K562 (cell line): ENCODE data around the gene NMNAT2. TPM values are rescaled to one million over a fixed set of nuclear protein-coding genes. Genes with fewer than 3 reads are reported as not detected.
A peak's percentile ranks its signal among the peaks of the same experiment; 100 is the strongest.

Source experiments
- ATAC-seq: fragments of 200-7000 bp; cut with Tn5 transposase; 3 replicates; pipeline ENCODE4 v1.9.1; 2020; ENCODE audit warnings: moderate library complexity
- BruUV-seq: library from RNA; stranded (reverse); fragments of 400-500 nt; replicated peaks from 2 replicates; lab custom pipeline; 2021; lab: Mats Ljungman, UMichigan
- CTCF ChIA-PET: fragments of 300-600 bp; formaldehyde crosslinking; extraction: SDS; loops from one replicate; lab custom pipeline; 2021; ENCODE audit warnings: low intra/inter-chr PET ratio; lab: Yijun Ruan, JAX
- POLR2A ChIA-PET: fragments of 300-600, 350-650 bp; sonication (Branson Sonifier 250); formaldehyde crosslinking; extraction: SDS; loops from one replicate; lab custom pipeline; 2021; ENCODE audit warnings: antibody characterized with exemption, inconsistent platforms; lab: Yijun Ruan, JAX
- DNase-seq, 4 experiments: peaks; one replicate each; pipeline versions ENCODE4 v3.0.0 to v3.0.0-alpha.2; 2011 to 2018; ENCODE audit warnings: low spot score in 3 of 4, mixed read lengths in 3 of 4; ENCODE audit errors: extremely low read depth in 1 of 4
- FAIRE-seq: peaks from 2 replicates; lab custom pipeline; 2011; peaks lifted over from hg19 to GRCh38; lab: Jason Lieb, UNC
- H2AFZ ChIP-seq: 2 replicates; pipeline ENCODE4 v1.6.0; 2011; ENCODE audit warnings: low read depth, low read length, control low read depth, inconsistent platforms
- H3K27ac ChIP-seq: fragments of 200-600 bp; 3 replicates; pipeline ENCODE4 v1.8.0; 2011; ENCODE audit warnings: low read depth, mild to moderate bottlenecking, control low read depth, inconsistent platforms, low read length, moderate library complexity, mixed read lengths; ENCODE audit errors: extremely low read depth
- H3K27me3 ChIP-seq, 2 experiments: fragments of 300-600 bp in 1 of 2; 2 replicates in 1 of 2; 3 replicates in 1 of 2; pipeline versions ENCODE4 v1.6.0 to v1.8.0; 2011; ENCODE audit warnings: inconsistent platforms in 2 of 2, low read length in 2 of 2, mild to moderate bottlenecking in 1 of 2, mixed read lengths in 1 of 2, moderate library complexity in 1 of 2; ENCODE audit not compliant: control insufficient read depth in 2 of 2, insufficient read depth in 2 of 2
- H3K36me3 ChIP-seq: fragments of 300-600 bp; 3 replicates; pipeline ENCODE4 v1.8.0; 2011; ENCODE audit warnings: mild to moderate bottlenecking, low read length, inconsistent platforms; ENCODE audit not compliant: control insufficient read depth, insufficient read depth
- H3K4me1 ChIP-seq, 2 experiments: fragments of 200-600 bp in 1 of 2; replicated peaks in 1 of 2; 2 replicates in 1 of 2; 3 replicates in 1 of 2; pipeline versions ENCODE4 v1.5.1 to v1.8.0; 2011; ENCODE audit warnings: inconsistent platforms in 2 of 2, low read length in 2 of 2, mild to moderate bottlenecking in 1 of 2, mixed read lengths in 1 of 2, moderate library complexity in 1 of 2; ENCODE audit not compliant: control insufficient read depth in 2 of 2, insufficient read depth in 2 of 2
- H3K4me2 ChIP-seq: 2 replicates; pipeline ENCODE4 v1.6.1; 2011; ENCODE audit warnings: low read length, control low read depth, inconsistent platforms, mixed read lengths; ENCODE audit not compliant: insufficient read depth
- H3K4me3 ChIP-seq: fragments of 200-600 bp; sonication (generic), shearing (Covaris generic); 2 replicates; pipeline ENCODE4 v1.5.1; 2016; ENCODE audit warnings: control low read depth, inconsistent platforms
- H3K79me2 ChIP-seq: fragments of 200-600 bp; 3 replicates; pipeline ENCODE4 v1.8.0; 2011; ENCODE audit warnings: low read length, inconsistent platforms; ENCODE audit not compliant: control insufficient read depth, insufficient read depth
- H3K9ac ChIP-seq, 2 experiments: 2 replicates each; pipeline versions ENCODE4 v1.6.0 to v1.6.1; 2011; ENCODE audit warnings: low read depth in 2 of 2, low read length in 2 of 2, control low read depth in 1 of 2, inconsistent platforms in 1 of 2, mild to moderate bottlenecking in 1 of 2, mixed read lengths in 1 of 2; ENCODE audit not compliant: insufficient read depth in 1 of 2
- H3K9me1 ChIP-seq: one replicate; pipeline ENCODE4 v1.6.0; 2011; ENCODE audit warnings: inconsistent platforms, mild to moderate bottlenecking, low read length, moderate library complexity; ENCODE audit not compliant: control insufficient read depth, insufficient read depth
- H3K9me3 ChIP-seq: replicated peaks from 2 replicates; pipeline ENCODE4 v1.5.1; 2011; ENCODE audit warnings: low read depth, low read length, inconsistent platforms; ENCODE audit not compliant: control insufficient read depth, insufficient read depth
- H4K20me1 ChIP-seq: replicated peaks from 2 replicates; pipeline ENCODE4 v1.6.1; 2011; ENCODE audit warnings: low read length, inconsistent platforms, mixed read lengths; ENCODE audit not compliant: control insufficient read depth, insufficient read depth
- ARID4B ChIP-seq: sonication (generic); formaldehyde crosslinking; IDR thresholded peaks from 2 replicates; pipeline ENCODE4 v1.8.0; 2022; ENCODE audit warnings: mild to moderate bottlenecking, missing genetic modification reagents
- FOS ChIP-seq: IDR thresholded peaks from 3 replicates; pipeline ENCODE4 v1.6.1; 2011; ENCODE audit not compliant: insufficient read length; ENCODE audit errors: extremely low read depth
- HNRNPL ChIP-seq: fragments of 200-400 bp; formaldehyde crosslinking; IDR thresholded peaks from 2 replicates; pipeline ENCODE4 v1.6.1; 2017; ENCODE audit warnings: low read depth, mild to moderate bottlenecking, low read length
- ILF3 ChIP-seq: fragments of 450-650 bp; IDR thresholded peaks from 2 replicates; pipeline ENCODE4 v1.6.1; 2018; ENCODE audit warnings: antibody characterized with exemption, mild to moderate bottlenecking, moderate library complexity, borderline replicate concordance
- POLR2A ChIP-seq: fragments of 450-650 bp; conservative IDR thresholded peaks from 2 replicates; pipeline ENCODE4 v1.6.1; 2016
- WGBS: fragments of 100-300 bp; shearing (Covaris generic); methylation state at CpG from one replicate; pipeline ENCODE4 v1.1.6; 2016; ENCODE audit warnings: low coverage, mixed read lengths; ENCODE audit not compliant: insufficient coverage; ENCODE audit errors: missing lambda C conversion rate; 5-methylcytosine and 5-hydroxymethylcytosine counted together
- in situ Hi-C: fragments of 300-500 bp; cut with MboI; formaldehyde crosslinking; loops from 4 replicates; pipeline ENCODE4 v1.15.0; 2018; ENCODE audit warnings: inconsistent platforms, mixed read lengths
- intact Hi-C: fragments of 100-400 bp; cut with micrococcal nuclease; formaldehyde crosslinking; loops from 2 replicates; pipeline ENCODE4 v1.14.2; 2022
- polyA plus RNA-seq, 8 experiments: library from polyadenylated mRNA; depleted of rRNA in 4 of 8; stranded (reverse) in 5 of 8; unstranded in 3 of 8; fragments of >200 nt; fragmentation: Nextera tagmentation in 2 of 8; fragmentation: Illumina TruSeq in 1 of 8; extraction: Ambion mirVana in 2 of 8; extraction: Trizol in 1 of 8; gene quantifications; 2 replicates each; pipeline versions ENCODE4 v1.2.1 to v1.2.3, GENCODE V29; 2011 to 2014; ENCODE audit warnings: inconsistent platforms in 1 of 8, missing spikeins in 1 of 8
- total RNA-seq, 7 experiments: library from RNA; depleted of rRNA in 6 of 7; stranded (reverse); fragments of >200 nt in 6 of 7; fragmentation: Illumina TruSeq in 2 of 7; extraction: Trizol in 2 of 7; gene quantifications; 2 replicates each; pipeline versions ENCODE4 v1.2.1 to v1.2.3, GENCODE V29; 2011 to 2021; ENCODE audit warnings: low replicate concordance in 1 of 7
- TF ChIP-seq, protein P1 (sequence below): sonication (generic); IDR thresholded peaks from 2 replicates; pipeline ENCODE4 v1.6.1; 2016

The NMNAT2 gene
- total and polyA plus RNA-seq, 9 of the 15 experiments (the other 6 are each of a cell fraction or from before 2014, with no cell fraction given) = not detected

DNA sequence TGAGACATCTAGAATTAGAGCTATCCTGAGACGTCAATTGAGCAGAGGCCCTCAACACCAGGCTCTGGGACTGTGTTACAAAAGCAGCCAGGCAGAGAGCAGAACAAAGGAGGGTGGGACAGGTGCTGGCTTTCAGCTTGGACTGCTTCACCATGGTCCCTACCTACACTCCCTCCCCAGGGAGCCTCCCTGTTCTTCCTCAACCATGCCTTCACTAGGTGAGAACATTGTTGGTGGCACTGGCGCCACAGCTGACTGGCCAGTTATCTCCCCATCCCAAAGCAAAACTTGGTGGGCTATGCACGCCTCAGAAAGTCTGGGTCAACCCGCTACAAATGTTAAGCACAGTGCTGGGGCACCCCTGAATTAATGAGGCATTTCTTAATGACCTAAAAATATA is 87.8 kb downstream of the NMNAT2 start (continued):
- TF ChIP-seq ARID4B (CRISPR knock-in tag) (no peak), HNRNPL (no peak), POLR2A (no peak)

- no peaks in the 10 kb centered on the region for H3K36me3 ChIP-seq
- no peak for DNase-seq
- H3K4me2 ChIP-seq = no peak overlapping the region
- in situ Hi-C loops = no loop called here
- no peaks in the 10 kb centered on the region for H3K9me1 ChIP-seq
- H3K4me1 ChIP-seq = no peaks in the 10 kb centered on the region
- no peak for FAIRE-seq
- no peak overlapping the region for H3K9ac ChIP-seq
- no TSS peak for BruUV-seq
- peaks cover 12 to 53% of the 10 kb centered on the region in 2 experiments for H3K27me3 ChIP-seq
- ChIA-PET POLR2A (no interaction called here), CTCF (no interaction called here)
- no peak overlapping the region for H2AFZ ChIP-seq
- H3K27ac ChIP-seq = no peak overlapping the region
- TF ChIP-seq ILF3 (no peak), FOS (no peak)
- TF ChIP-seq, protein P1, sequence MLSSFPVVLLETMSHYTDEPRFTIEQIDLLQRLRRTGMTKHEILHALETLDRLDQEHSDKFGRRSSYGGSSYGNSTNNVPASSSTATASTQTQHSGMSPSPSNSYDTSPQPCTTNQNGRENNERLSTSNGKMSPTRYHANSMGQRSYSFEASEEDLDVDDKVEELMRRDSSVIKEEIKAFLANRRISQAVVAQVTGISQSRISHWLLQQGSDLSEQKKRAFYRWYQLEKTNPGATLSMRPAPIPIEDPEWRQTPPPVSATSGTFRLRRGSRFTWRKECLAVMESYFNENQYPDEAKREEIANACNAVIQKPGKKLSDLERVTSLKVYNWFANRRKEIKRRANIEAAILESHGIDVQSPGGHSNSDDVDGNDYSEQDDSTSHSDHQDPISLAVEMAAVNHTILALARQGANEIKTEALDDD = 0 out of 2 replicates have a peak, but pooled peaks have one; percentile 21
- no peaks in the 10 kb centered on the region for H3K9me3 ChIP-seq
- no peaks in the 10 kb centered on the region for H4K20me1 ChIP-seq
- ATAC-seq = no peak; the same call in 1 of the 3 replicates
- no peaks in the 10 kb centered on the region for H3K79me2 ChIP-seq
- H3K4me3 ChIP-seq = no peak overlapping the region
- intact Hi-C loops = no loop called here
- 0% methylated on average over 1 of the region's 1 CpG for WGBS
Measured at GRCh38 chr1:183328371-183328770, 89.8 kb downstream of the NMNAT2 start.
